Esophagus mucosa (tissue), 1 donor: ENCODE data around the gene SUPT4H1. TPM values are rescaled to one million over a fixed set of nuclear protein-coding genes. Genes with fewer than 3 reads are reported as not detected.

Experiments used
- ATAC-seq: fragments of 200-7000 bp; cut with Tn5 transposase; one replicate; pipeline ENCODE4 v1.9.1; 2020
- total RNA-seq: library from RNA; stranded (reverse); gene quantifications from one replicate; pipeline ENCODE4 v1.2.4, GENCODE V29; 2023
- donor health status: DM: yes; HTN: yes; CAD: no.

SUPT4H1 gene
- total RNA-seq, 1 donor from 2014 or later = 58.3 TPM

DNA sequence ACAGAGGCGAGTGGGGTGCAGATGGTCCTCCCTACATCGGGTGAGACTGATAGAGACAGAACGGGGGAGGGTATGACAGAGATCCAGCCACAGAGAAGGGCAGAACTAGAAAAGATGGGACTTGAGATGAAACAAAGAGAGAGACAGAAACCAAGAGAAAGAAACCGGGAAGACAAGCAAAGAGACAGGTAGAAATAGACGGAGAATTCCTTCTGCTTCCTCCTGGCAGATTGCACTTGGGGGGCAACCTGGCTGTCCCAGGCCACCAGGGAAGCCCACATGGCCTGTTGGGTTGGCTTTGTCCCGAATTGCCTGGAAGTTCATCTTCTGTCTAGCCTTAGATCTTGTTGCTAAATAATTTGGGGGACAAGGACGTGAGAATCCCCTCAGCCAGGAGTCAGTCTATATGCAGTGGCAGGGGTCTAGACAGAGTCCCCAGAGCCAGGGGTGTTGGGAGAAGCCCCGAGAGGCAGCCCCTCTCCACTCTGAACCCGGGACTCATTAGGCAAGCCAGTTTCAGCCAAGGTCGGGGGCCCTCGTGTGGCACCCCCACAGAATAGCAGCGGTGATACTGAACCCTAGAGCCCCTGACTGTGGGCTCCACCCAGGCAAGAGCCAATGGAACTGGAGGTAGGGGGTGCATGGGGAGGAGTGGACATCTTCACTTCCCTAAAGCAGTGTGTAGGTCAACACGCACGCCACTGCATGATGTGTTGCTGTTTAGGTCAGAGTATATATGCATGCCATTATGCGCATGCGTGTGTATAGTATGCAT lies 22.8 kb downstream of the SUPT4H1 start:
- ATAC-seq = peak; percentile 19

DNA sequence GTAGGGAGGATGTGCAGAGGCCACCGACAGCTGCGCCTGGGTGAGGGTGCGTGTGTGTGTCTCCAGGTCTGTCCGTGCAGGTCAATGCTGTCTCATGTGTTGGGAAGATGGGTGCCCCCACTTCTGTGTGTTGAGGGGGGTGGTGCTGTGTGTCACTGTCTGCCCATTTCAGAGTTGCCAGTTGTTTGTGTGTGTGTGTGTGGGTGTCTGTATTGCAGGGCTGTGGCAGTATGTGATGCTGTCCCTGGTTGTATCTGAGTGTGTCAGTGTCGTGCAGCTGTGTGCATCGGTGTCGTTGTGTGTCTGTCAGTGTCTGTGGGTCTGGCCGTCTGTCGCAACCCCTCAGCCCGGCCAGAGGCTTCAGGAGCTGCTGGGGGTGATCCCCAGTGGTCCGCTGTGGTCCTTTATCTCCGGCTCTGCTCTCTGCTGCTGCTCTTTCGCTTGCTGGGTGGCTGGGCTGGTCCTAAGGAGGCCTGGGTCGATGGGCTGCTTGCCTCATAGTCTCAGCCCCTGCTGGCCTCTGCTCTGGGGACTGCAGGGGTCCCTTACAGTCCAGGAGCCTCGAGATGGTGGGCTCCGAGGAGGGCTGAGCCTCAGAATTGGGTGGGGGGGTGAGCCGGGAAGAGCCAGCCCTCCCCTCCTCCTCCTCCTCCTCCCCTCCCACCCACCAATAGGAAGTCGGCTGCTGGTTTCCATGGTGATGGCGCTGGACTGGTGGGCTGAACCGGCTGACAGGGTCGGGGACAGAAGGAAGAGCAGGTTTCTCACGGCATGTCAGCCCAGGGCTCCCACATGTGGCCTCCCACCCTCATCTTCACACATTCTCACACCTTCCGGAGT lies 23.6 kb downstream of the SUPT4H1 start, which contains the start of gene TSPOAP1:
TSS of gene TSPOAP1 (minus strand) at position 601 of the 840 bp plus-strand sequence. CDS start 875 bp downstream, outside the sequence.
- peak; percentile 5 for ATAC-seq

DNA sequence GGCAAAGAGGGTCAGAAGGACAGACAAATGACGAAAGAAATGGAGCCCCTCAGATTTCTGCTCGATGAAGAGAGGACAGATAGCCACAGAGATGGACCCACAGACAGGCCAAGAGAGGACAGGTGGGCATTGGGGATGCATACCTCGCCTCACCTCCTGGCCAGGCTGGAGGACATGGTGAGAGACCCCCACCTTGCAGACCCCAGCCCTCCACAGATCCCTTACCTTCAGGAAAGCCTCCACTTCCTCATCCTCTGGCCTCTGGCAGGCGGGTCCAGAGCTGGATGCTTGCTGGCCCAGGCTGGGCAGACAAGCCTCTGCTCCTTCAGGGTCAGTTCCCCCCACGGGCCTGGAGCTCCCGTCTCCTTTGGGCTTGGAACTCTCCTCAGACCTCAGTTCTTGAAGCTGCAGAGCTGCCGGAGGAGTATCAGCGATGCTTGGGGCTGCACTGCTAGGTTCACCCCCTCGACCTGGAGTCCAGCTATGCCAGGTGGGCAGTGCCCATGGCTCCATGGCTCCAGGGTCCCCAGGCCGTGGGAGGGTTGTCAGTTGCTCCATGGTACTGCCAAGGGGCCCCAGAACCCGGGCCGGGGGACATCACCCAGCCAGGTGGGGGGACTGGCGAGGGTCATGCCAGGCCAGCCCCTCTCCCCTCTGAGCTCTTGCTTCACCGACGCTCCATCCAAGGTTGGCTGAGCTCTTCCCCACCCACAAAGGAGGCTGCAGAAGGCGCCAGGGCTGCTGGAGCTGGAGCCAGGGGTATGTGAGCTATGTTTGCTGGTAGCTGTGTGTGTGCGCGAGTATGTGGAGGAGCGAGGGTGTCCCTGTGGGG lies 24.4 kb downstream of the SUPT4H1 start:
- ATAC-seq = no peak

DNA sequence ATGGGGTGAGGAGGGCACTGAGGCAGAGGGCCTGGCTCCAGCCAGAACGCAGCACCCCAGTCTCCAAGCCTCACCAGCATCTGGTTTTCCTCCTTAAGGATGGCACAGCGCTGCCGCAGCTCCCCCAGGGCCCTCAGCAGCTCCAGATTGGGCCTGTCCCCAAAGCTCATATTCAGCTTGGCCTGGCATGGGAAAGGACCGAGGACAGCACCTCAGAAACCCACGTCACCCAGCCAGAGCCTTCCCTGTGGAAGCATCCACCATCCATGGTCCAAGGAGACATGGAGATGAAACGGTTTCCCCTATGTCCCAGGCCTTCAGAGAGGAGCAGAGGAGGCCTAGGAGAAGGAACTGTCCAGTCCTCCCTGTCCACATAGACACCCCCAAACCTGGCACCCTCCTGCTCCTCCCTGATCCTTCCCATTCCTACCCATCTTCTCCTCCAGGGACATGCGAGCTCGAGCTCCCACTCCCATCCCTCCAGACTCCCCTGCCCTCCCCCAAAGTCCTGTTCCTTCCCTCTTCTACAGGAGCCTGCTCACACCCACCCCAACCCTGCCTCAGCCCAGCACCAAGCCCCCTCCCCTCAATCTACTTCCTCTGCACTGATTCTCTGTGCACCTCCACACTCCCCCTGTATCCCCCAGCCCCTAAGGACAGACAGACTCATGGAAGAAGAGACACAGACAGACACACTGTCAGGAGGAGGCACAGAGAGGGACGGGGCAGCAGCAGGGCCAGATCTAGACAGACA lies 25.2 kb downstream of the SUPT4H1 start:
- no peak for ATAC-seq

DNA sequence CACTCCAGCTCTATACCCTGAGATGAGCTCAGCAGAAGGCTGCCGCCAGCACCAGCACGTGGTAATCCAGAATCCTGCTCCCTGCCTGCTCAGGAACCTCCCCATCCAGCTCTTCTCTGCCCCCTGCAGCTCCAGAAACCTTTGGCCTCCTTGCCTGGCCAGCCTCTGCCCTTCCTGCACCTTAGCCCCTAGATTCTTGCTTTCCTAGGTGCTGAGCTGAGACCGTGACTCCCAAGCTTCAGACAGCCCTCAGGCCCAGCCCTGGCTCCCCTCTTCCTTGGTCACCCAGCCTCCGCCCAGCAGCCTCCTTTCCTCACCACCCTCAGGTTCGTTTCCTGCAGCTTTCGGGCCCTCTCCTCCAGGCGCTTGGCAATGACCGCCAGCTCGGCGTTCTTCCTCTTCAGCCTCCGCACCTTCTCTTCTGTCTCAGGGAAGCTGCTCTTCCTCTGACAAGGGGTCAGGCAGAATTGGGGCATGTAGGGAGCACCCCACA lies 26.0 kb downstream of the SUPT4H1 start:
- no peak for ATAC-seq

DNA sequence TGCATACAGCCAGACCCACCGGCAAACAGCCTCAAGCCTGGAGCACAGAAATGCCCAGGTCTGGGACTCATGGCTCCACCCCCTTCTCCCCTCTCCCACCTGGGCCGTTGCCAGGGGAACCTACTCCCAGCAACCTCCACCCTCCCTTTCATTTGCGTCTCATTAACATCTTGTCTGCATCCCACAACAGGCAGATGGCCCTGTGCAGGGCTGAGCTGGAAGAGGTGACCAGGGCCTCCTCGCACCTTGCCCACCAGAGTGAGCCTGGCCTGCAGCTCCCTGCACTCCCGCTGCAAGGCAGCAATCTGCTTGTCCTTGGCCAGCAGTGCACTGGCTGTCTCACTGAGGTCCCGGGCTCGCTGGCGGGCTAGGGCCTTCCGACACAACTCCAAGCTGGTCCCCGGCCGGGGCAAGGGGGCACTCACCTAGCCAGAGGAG lies 26.7 kb downstream of the SUPT4H1 start:
- no peak for ATAC-seq

DNA sequence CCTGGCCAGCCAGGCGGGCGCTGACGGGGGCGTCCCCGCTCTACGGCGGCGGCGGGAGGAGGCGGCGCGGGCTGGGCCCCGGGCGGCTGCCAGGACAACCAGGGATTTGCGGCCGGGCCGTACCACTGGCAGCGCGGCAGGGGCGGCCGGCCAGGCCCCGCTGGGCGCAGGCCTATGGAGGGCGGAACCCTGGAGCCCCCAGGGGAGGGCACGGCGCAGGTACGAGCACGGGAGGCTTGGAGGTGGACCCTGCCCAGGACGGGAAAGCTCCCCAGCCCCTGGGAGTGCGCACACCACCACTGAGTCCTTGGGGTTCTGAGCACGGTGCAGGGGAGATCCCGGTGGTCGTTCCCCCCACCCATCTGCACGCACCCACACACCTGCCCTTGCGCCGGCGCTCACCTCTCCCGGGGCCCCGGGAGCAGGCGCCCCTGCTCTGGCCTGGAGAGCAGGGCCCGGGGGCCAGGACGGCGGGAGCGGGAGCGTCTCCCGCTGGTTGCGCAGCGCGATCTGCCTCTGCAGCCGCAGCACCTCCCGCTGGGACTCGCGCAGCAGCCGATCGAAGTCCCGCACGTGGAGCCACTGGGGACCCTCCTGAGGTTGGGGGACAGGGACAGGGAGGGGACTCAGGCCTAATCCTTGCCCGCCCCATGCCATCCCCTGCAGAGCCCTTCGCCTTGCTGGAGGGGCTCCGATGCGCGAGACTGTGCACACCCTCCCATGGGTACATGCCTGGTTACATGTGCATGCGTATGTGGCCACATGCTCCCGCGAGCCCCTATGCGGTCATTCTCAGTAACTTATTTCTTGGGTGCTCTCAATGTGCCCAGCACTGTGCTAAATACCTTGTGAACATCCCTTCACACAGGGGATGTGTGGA lies 27.4 kb downstream of the SUPT4H1 start:
- peak; percentile 55 for ATAC-seq

DNA sequence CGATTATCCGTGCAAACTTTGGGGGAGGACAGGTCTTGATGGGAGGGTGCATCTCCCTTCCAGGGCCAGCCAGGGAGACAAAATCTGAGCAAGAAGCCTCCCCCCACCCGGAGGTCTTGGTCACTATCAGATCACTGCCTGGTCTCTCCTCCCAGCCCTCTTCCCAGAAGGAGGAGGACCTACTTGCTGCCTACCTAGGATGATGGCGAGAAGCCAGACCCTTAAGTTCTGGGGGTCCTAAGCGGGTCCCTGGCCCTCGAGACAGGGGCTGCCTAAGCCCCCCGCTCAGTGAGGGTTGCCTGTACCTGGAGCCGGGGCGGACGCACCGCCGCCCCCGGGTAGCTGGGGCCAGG lies 28.0 kb downstream of the SUPT4H1 start:
- ATAC-seq = no peak

DNA sequence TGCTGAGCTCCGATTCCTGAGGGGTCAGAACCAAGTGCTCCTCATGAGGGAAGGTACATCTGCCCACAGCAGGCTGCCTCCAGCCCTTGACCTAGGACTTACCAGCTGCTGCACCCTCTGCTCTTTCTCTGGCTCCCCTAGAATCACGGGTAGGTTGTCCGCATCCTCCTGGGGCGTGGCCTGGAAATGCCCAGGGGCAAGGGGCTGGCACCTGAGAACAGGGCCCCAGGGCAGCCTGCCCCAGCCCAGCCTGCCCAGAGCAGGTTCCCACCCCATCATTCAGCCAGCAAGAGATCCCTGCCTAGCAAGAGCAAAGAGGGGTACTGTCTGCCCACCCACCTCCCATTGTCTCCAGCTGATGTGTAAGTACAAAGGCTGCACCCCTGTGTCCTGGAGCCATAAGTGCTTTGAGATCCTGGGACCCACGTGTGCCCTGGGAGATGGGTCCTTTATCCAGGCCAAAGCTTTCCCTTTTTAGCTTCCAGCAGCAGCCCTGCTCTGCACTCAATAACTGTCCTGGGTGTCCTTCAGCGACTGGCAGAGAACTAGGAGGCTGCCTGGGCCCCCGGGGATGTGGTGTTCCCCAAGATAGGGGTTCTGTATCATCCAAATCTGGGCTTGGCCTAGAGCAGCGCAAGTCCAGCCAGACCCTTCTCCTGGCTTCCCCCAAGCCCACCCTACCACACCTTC lies 28.5 kb downstream of the SUPT4H1 start:
- ATAC-seq = no peak

DNA sequence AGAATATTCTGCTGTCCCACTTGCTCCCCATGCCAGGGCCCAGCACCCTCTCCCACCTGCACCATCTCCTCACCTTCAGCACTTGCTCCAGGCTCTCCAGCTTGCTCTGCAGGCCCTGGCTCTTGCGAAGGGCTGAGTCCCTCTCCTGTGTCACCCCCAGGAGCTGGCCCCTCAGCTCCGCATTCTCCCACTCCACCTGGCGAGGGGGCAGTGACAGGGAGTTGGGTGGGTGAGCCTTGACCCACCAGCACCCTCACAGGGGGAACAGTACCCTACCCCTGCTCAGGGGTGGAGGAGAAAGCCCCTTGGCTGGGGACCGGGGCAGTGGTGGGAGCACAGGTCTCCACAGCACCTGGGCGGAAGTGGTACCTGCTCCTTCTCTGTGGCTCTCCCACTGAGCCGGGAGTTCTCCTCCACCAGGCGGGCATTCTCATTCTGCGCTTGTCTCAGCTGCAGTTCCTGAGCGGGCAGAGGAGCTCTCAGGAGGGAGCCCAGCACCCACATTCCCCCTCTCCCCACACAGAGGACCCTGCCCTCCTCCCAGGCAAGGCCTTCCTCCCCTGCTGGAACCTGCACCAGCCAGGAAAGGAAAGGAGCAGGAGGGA lies 29.3 kb downstream of the SUPT4H1 start:
- no peak for ATAC-seq

DNA sequence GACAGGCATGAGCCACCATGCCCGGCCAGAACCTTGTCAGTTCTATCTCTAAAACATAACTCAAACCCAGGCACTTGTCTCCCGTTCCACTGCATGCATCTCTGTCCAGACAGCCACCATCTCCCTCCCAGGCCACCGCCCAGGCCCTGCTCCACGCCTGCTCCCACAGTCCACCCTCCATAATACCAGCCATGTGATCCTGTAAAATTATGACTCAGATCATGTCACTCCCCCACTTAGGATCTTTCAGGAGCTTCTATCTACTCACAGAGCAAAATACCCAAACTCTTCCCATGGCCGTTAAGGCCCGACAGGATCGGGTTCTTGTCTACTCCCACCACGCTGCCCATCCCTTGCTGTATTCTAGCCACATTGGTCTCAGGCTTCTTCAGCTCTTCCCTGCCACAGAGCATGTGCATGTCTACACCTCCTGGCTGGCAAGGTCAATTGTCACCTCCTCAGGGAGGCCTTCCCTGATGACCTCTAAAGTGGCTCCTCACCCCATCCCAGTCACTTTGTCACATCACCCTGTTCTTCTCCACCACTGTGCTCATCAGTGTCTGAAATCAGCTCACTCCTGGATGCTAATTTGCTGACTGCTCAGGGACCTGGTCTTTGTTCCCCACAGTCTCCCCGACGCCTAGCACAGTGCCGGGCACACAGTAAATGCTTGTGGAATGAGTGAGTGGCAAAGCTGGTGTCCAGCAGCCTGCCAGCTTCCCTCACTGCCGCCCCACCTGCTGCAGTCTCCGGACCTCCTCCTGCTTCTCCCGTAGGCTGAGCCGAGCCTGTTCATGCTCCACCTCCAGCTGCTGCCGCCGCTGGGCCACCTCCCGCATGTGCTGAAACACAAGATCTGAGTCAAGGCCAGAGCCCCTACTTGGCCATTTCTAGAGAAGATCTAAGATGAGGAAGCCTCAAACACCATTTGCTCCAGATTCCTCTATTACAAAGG lies 30.2 kb downstream of the SUPT4H1 start:
- no peak for ATAC-seq

DNA sequence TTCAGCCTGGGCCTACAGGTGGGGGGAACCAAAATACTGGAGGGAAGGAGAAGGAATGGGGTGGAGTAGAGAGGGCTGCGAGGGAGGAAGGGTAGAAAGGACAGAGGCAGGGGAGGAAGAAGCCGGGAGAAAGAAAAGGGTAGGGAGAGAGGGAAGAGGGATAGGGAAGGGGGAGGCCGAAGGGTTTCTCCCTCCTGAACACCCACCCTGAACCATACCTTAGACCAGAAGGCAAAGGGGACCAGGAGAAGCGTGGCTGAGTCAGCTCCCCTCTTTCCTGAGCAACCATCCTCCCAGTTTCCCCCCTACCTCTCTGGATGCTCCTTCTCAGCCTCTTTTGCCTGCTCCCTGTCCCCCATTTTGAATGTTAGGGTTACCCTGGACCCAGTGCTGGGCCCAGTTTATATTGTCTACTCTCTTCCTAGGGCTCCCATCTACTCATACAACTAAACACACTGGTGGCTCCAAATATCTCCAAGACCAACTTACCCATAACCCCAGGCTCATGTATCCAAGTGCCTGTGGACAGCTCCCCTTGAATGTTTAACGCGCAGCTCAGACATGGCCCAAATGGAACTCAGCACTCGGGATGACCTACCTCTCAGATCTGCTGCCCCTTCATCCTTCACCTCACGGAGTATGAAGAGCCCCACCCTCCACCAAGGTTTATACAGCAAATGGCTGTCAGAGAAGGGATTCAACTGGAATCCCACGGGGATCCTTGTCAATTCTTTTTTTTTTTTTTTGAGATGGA lies 31.3 kb downstream of the SUPT4H1 start:
- no peak for ATAC-seq

DNA sequence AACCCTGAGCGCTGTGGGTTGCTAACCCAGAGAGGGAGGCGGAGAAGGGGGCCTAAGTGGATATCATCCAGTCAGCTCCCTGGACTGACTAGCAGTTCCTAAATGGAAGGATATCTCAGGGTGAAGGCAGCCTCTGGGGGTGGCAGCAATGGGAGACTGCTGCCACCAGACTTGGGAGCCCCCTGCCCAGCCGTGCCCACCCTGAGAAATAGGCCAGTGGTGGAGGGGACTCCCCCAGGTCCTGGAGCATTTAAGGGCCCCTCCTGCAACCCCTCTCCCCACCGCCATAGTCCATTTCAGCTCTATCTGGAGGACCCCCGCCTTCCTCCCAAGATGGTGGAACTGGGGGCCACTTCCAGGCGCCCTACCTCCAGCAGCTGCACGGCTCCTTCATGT lies 31.8 kb downstream of the SUPT4H1 start:
- no peak for ATAC-seq

DNA sequence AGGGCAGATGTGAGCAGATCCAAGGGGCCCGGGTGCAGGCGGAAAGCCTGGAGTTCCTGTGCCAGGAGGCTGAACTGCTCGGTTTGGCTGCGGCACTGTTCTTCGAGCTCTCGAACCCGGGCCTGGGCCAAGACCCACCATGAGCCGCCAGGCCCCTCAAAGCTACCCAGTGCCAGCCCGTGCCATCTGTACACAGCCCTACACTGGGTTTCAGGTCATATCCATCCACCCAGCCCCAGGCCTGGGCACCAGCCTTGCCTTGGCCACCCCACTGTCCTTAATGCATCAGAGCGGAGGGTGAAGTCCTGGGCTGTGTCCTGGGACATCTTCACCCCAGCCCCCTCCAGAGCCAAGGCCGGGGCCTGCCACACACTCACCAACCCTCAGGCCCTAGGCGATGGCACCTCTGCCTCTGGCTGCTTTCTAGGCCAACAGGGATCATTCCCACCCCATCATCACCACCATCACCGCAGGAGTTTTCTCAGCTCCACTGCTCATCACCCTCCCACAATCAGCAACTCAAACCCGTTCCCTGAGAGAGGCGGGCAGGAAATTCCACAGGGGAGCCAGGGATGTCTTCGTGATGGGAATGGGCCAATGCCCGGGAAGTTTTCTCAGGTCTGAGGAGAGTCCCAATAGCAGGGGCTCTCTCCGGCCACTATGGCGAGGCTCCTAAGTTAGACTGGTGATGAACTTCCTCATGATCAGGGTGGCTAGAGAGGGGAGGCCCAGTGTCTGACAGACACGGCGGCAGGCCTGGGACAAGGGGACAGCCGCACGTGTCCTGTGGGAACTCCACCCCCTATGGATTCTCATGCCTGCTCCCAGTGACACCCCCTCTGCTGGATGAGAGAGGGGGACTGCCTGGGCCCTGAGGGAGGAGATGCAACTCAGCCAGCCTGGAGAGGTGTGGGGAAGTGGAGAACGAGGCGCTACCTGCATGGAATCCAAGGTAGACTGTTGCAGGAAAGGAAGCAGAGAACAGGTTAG lies 32.5 kb downstream of the SUPT4H1 start:
- no peak for ATAC-seq

DNA sequence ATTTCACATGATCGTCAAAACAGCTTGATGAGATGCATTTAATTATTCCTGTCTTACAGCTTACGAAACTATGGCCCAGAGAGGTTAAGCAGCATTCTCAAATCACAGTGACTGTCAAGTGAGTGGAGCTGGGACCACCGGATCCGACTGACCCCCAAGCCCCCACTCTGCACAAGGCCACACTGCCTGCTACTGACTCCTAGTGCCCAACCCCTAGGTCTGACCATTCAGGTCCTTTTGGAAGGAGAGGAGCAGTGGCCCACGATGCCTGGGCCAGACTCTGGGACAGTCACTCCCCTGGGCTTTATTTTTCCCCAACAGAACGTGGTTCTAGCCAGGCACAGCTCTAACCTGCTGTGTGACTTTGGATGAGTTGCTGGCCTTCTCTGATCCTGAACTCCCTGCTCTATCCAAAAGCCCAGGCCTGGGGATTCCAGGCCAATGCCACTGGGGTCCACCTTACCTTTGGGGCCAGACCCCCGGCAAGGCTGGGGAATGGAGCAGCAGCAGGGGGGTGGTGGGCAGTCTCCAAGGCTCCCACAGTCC lies 33.3 kb downstream of the SUPT4H1 start:
- no peak for ATAC-seq

DNA sequence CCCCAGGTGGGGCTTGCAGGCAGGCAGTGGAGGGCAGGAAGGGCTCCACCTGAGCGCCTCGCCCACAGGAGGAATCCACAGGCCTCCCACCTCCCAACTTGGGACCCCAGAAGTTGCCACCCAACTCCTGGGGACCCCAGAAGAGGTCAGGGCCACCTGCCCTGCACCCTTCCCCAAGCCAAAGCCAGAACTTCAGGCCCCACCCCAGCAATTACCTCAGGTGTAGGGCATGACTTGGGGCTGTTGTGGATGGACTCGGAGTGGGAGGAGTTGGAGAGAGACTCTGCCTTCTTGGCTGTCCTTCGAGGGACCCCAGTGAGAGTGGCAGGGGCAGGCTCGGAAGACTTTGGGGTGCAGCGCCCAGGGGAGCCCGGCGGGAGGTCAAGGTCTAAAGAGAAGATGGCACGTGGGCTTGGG lies 33.9 kb downstream of the SUPT4H1 start:
- peak; percentile 3 for ATAC-seq
